Prostate gland (tissue), 2 donors: Measurements from ENCODE around the gene ARAF. TPM values are rescaled to one million over a fixed set of nuclear protein-coding genes. Genes with fewer than 3 reads are reported as not detected.

Experiments
- DNase-seq: peaks from one replicate; pipeline ENCODE4 v3.0.0-alpha.2; 2019; ENCODE audit warnings: low spot score
- H3K27ac ChIP-seq, 2 donors: fragments of 200-600 bp; sonication (generic); 2 replicates each; pipeline ENCODE4 v1.5.1; 2017 to 2019
- H3K27me3 ChIP-seq: fragments of 200-600 bp; sonication (generic); replicated peaks from 2 replicates; pipeline ENCODE4 v1.5.1; 2019; ENCODE audit not compliant: insufficient read depth
- H3K36me3 ChIP-seq, 2 donors: fragments of 200-600 bp; sonication (generic); 1 replicate in 1 of 2; 2 replicates in 1 of 2; pipeline versions ENCODE4 v1.5.1 to v1.8.1; 2017 to 2019
- H3K4me1 ChIP-seq: fragments of 200-600 bp; sonication (generic); replicated peaks from 2 replicates; pipeline ENCODE4 v1.5.1; 2019
- H3K4me3 ChIP-seq, 2 donors: fragments of 200-600 bp; sonication (generic); 2 replicates each; pipeline ENCODE4 v1.5.1; 2017 to 2019
- H3K9me3 ChIP-seq: fragments of 200-600 bp; sonication (generic); 2 replicates; pipeline ENCODE4 v1.5.1; 2017
- CTCF ChIP-seq, 4 experiments: fragments of 200-600 bp in 2 of 4; fragments of 450-650 bp in 2 of 4; sonication (generic) in 2 of 4; IDR thresholded peaks; 1 replicate in 3 of 4; 2 replicates in 1 of 4; pipeline ENCODE4 v1.5.1; 2016 to 2019; ENCODE audit warnings: antibody characterized with exemption in 4 of 4, mild to moderate bottlenecking in 2 of 4, moderate library complexity in 2 of 4
- POLR2A ChIP-seq: fragments of 450-650 bp; IDR thresholded peaks from one replicate; pipeline ENCODE4 v1.6.1; 2016; ENCODE audit warnings: antibody characterized with exemption, mild to moderate bottlenecking
- POLR2AphosphoS5 ChIP-seq: sonication (generic); formaldehyde crosslinking; IDR thresholded peaks from one replicate; pipeline ENCODE4 v1.6.1; 2017; ENCODE audit warnings: antibody characterized with exemption
- WGBS: methylation state at CpG from one replicate; pipeline ENCODE4 v1.1.5; 2018; 5-methylcytosine and 5-hydroxymethylcytosine counted together
- intact Hi-C: fragments of 100-400 bp; cut with DNase I; formaldehyde crosslinking; loops from one replicate; pipeline ENCODE4 v1.14.2; 2022
- total RNA-seq, 2 donors: library from RNA; depleted of rRNA; stranded (reverse); fragments of >200 nt; gene quantifications; one replicate each; pipeline ENCODE4 v1.1.0, GENCODE V29; 2016

ARAF gene
- total RNA-seq, 2 donors from 2014 or later, result 55.4 to 69.3 TPM

GRCh38 chrX:47613082-47613481 is 52.1 kb downstream of the ARAF start:
- Histone ChIP-seq H3K4me1 (no peaks in the 10 kb centered on the region), H3K9me3 (no peaks in the 10 kb centered on the region), H3K27ac (no peak overlapping the region), H3K4me3 (no peak overlapping the region), H3K36me3 (no peaks in the 10 kb centered on the region), H3K27me3 (no peaks in the 10 kb centered on the region)
- WGBS, result 95% methylated on average over 6 of the region's 8 CpGs
- no peak for DNase-seq
- TF ChIP-seq POLR2AphosphoS5, result no peak
- no peak for TF ChIP-seq CTCF (IDR thresholded peaks at IDR 0.05)
- no peak for TF ChIP-seq POLR2A
- intact Hi-C loops, result no loop called here

GRCh38 chrX:47614618-47615017 is 53.6 kb downstream of the ARAF start:
- intact Hi-C loops, result no loop called here
- Histone ChIP-seq H3K27ac (no peak overlapping the region), H3K4me1 (no peaks in the 10 kb centered on the region), H3K9me3 (no peaks in the 10 kb centered on the region), H3K36me3 (no peaks in the 10 kb centered on the region), H3K27me3 (no peaks in the 10 kb centered on the region), H3K4me3 (no peak overlapping the region)
- TF ChIP-seq CTCF (IDR thresholded peaks at IDR 0.05), result no peak
- TF ChIP-seq POLR2A, result no peak
- no peak for TF ChIP-seq POLR2AphosphoS5
- 79% methylated on average over 5 of the region's 5 CpGs for WGBS
- DNase-seq, result no peak

GRCh38 chrX:47618923-47619485 is 58.0 kb downstream of the ARAF start:
- H3K36me3 ChIP-seq, result no peaks in the 10 kb centered on the region
- 31% methylated on average over 24 of the region's 32 CpGs for WGBS
- DNase-seq, result no peak
- H3K9me3 ChIP-seq, result no peaks in the 10 kb centered on the region
- H3K4me1 ChIP-seq, result no peaks in the 10 kb centered on the region
- no peak for TF ChIP-seq POLR2AphosphoS5
- no peak for TF ChIP-seq CTCF (IDR thresholded peaks at IDR 0.05)
- TF ChIP-seq POLR2A, result no peak
- no peaks in the 10 kb centered on the region for H3K27me3 ChIP-seq
- intact Hi-C loops, result no loop called here
- H3K27ac ChIP-seq, result no peak overlapping the region
- H3K4me3 ChIP-seq, result peak overlapping the region in 1 of 2 donors; percentile 21

- 8% methylated on average over 18 of the region's 88 CpGs for WGBS
- H3K27ac ChIP-seq, result no peak within 1 kb of the TSS
- intact Hi-C loops, result no loop called here
- TF ChIP-seq CTCF (IDR thresholded peaks at IDR 0.05), result peak in 3 of 4 experiments; percentile 10 to 59 (median 54)
- no peak for TF ChIP-seq POLR2A
- peak; percentile 44 for TF ChIP-seq POLR2AphosphoS5
- H3K36me3 ChIP-seq, result no peaks in the 10 kb centered on the region
- H3K9me3 ChIP-seq, result no peaks in the 10 kb centered on the region
- no peaks in the 10 kb centered on the region for H3K27me3 ChIP-seq
- DNase-seq, result peak; percentile 54
- H3K4me3 ChIP-seq, result peak within 1 kb of the TSS; percentile 9 to 21
- no peaks in the 10 kb centered on the region for H3K4me1 ChIP-seq
Measured at GRCh38 chrX:47619486-47620302, 58.7 kb downstream of the ARAF start, which contains the start of gene SYN1. Gene SYN1, minus strand, starts transcription at chrX:47619857. Its CDS starts 129 bp downstream, at chrX:47619728.
